Aorta (tissue), 5 donors: ENCODE data around the gene KLHL29. TPM values are rescaled to one million over a fixed set of nuclear protein-coding genes. Genes with fewer than 3 reads are reported as not detected.

Experiments
- ATAC-seq: fragments of 200-7000 bp; cut with Tn5 transposase; one replicate; pipeline ENCODE4 v1.9.1; 2022; ENCODE audit warnings: moderate library complexity; ENCODE audit not compliant: low FRiP score
- DNase-seq, 2 donors: peaks; one replicate each; pipeline ENCODE4 v3.0.0-alpha.2; 2020
- H3K27ac ChIP-seq, 2 donors: one replicate each; pipeline ENCODE4 v1.5.1; 2013; ENCODE audit warnings: low read length in 2 of 2, mild to moderate bottlenecking in 2 of 2, moderate library complexity in 2 of 2, control low read depth in 1 of 2, inconsistent platforms in 1 of 2, low read depth in 1 of 2
- H3K27me3 ChIP-seq, 2 donors: one replicate each; pipeline ENCODE4 v1.6.1; 2013; ENCODE audit warnings: control low read depth in 1 of 2, low read length in 1 of 2, mild to moderate bottlenecking in 1 of 2, moderate library complexity in 1 of 2; ENCODE audit not compliant: insufficient read depth in 2 of 2, control insufficient read depth in 1 of 2
- H3K36me3 ChIP-seq, 2 donors: one replicate each; pipeline ENCODE4 v1.6.1; 2013; ENCODE audit warnings: control low read depth in 1 of 2, low read length in 1 of 2, mild to moderate bottlenecking in 1 of 2; ENCODE audit not compliant: insufficient read depth in 2 of 2, control insufficient read depth in 1 of 2
- H3K4me1 ChIP-seq, 2 donors: one replicate each; pipeline ENCODE4 v1.6.1; 2013; ENCODE audit warnings: low read length in 2 of 2, control low read depth in 1 of 2, mild to moderate bottlenecking in 1 of 2, moderate library complexity in 1 of 2; ENCODE audit not compliant: insufficient read depth in 2 of 2, control insufficient read depth in 1 of 2
- H3K4me3 ChIP-seq, 2 donors: one replicate each; pipeline ENCODE4 v1.5.1; 2013; ENCODE audit warnings: low read length in 2 of 2, control low read depth in 1 of 2, mild to moderate bottlenecking in 1 of 2
- H3K9me3 ChIP-seq: one replicate; pipeline ENCODE4 v1.6.1; 2013; ENCODE audit warnings: mild to moderate bottlenecking, low read length; ENCODE audit not compliant: control insufficient read depth
- WGBS, 2 donors: extraction: QIAGEN DNeasy Blood & Tissue Kit; methylation state at CpG; one replicate each; pipeline ENCODE4 v1.1.7; 2013; 5-methylcytosine and 5-hydroxymethylcytosine counted together
- intact Hi-C, 2 donors: fragments of 100-400 bp; cut with DNase I; formaldehyde crosslinking; loops; one replicate each; pipeline versions ENCODE4 v1.14.2 to v1.15.0; 2022
- polyA plus RNA-seq, 2 donors: library from polyadenylated mRNA; stranded (reverse); fragments of 200-250 nt; gene quantifications; one replicate each; pipeline ENCODE4 v1.2.3, GENCODE V29; 2013
- total RNA-seq, 2 donors: library from RNA; stranded (reverse); fragmentation: NEBNext Ultra II Directional; extraction: Animal tissue kit (Norgen Biotek cat#: 25700); gene quantifications; one replicate each; pipeline ENCODE4 v1.2.1, GENCODE V29; 2021
- donor health status: healthy with polysubstance abuse.
- donor health status: Bipolar disorder and iron deficiency.
- donor health status: DM: no; HTN: no; CAD: no.
- donor health status: DM: no; HTN: no; CAD: no.
- donor health status: DM: yes; HTN: yes; CAD: no.

The KLHL29 gene
- total and polyA plus RNA-seq, 4 donors: 0.75 to 13.4 (median 8.1) TPM

DNA sequence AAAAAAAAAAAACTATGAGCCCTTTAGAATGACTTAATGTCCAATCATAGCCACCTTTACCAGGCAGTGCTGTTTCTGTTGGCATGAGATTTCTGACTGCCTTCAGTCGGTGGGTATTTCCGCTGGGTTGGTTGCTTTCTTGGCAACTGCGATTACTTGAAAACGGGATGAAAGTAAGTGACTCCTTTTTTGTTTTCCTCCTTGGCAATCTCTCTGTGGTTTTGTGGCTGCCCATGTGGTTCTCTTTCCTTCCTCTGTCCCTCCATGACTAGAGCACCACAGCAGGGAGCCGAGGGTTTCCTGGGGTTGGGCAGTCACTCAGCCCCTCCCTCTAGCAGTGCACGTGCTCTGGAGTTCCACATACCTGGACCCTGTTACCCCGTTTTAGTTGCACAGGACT is 112.1 kb downstream of the KLHL29 start:
- DNase-seq: peak; percentile 70
- peak; percentile 62 for ATAC-seq
- no peaks in the 10 kb centered on the region for H3K27me3 ChIP-seq
- H3K27ac ChIP-seq: peak overlapping the region in 1 of 2 donors; percentile 72
- H3K4me3 ChIP-seq: no peak overlapping the region
- peaks cover 0 to 14% of the 10 kb centered on the region in 2 donors for H3K4me1 ChIP-seq
- 4 to 8% methylated on average over 7 of the region's 7 CpGs for WGBS, 2 donors
- intact Hi-C loops: loop anchor here in 1 of 2 donors (5.0 to 10.0 kb wide), 2 partner anchors 85 to 112 kb away; partner anchors contain the start of gene KLHL29
- no peaks in the 10 kb centered on the region for H3K36me3 ChIP-seq
- H3K9me3 ChIP-seq: no peaks in the 10 kb centered on the region

DNA sequence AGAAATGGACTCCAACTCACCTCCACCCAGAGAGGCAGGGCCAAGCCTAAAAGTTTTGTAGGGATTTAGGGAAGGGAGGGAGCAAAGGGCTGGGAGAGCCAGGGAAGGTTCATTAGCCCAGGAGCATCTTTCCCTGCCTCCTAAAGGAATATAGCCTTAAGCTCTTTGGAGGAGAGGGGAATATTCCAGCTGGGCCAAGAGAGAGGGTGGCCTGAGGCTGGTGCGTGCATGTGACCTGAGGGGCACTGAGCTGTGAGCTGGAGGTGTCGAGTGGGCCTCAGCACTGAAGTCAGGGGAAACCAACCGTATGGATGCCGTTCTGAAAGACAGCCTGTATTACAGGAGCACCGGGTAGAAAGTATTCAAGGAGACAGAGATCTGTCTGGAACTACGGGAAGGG is 112.6 kb downstream of the KLHL29 start:
- no peak for ATAC-seq
- H3K36me3 ChIP-seq: no peaks in the 10 kb centered on the region
- H3K27ac ChIP-seq: peak overlapping the region in 1 of 2 donors; percentile 72
- H3K4me3 ChIP-seq: no peak overlapping the region
- peak in 1 of 2 donors; percentile 43 for DNase-seq
- peaks cover 0 to 14% of the 10 kb centered on the region in 2 donors for H3K4me1 ChIP-seq
- H3K9me3 ChIP-seq: no peaks in the 10 kb centered on the region
- intact Hi-C loops: loop anchor here in 1 of 2 donors (5.0 to 10.0 kb wide), 2 partner anchors 85 to 113 kb away; partner anchors contain the start of gene KLHL29
- no peaks in the 10 kb centered on the region for H3K27me3 ChIP-seq
- whole genome bisulfite sequencing, 2 donors: 64 to 65% methylated on average over 6 of the region's 6 CpGs

DNA sequence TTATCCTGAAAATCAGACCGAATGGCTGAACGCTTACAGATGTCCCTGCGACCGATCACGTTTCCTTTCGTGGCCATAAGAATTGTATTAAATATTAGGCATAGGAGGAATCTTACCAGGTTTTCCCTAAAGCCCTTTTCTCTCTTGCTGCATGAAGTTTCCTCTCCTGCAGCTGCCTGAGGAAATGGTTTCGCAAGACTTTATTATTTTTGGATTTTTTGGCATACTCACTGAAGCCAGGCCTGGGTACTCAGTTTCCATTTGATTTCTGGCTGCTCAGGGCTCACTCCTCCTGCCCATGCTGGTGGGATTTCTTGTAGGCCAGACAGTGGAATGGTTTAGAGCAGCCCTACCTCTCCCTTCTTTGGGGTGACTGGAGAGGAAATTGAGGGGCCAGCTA is 114.0 kb downstream of the KLHL29 start:
- peaks cover 0 to 19% of the 10 kb centered on the region in 2 donors for H3K4me1 ChIP-seq
- intact Hi-C loops: loop anchor here in 1 of 2 donors (5.0 to 10.0 kb wide), 2 partner anchors 83 to 114 kb away; partner anchors contain the start of gene KLHL29
- H3K27ac ChIP-seq: peak overlapping the region in 1 of 2 donors; percentile 54
- H3K4me3 ChIP-seq: no peak overlapping the region
- no peaks in the 10 kb centered on the region for H3K9me3 ChIP-seq
- 58 to 73% methylated on average over 7 of the region's 7 CpGs for WGBS, 2 donors
- H3K27me3 ChIP-seq: no peaks in the 10 kb centered on the region
- peak; percentile 15 for ATAC-seq
- no peaks in the 10 kb centered on the region for H3K36me3 ChIP-seq
- no peak for DNase-seq

DNA sequence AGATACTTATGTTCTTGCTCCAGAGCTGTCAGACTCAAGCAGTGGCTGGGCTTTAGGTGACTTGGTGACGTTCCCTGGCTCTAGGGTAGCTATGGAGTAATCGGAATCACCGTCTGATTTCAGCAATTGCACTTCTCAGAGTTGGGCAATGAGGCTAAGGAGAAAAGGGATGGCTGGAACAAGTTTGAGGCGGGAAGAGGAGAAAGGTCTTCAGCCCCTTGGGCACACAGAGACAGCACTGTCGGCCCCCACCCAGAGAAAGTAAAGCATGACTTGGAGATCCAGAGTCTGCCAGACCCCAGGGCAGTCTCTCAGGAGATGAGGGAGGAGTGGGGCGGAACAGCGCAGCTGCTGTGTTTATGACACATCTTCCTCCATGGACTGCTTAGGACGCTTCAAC is 114.5 kb downstream of the KLHL29 start:
- H3K9me3 ChIP-seq: no peaks in the 10 kb centered on the region
- ATAC-seq (no peak), DNase-seq (peak in 1 of 2 donors; percentile 40)
- peaks cover 0 to 19% of the 10 kb centered on the region in 2 donors for H3K4me1 ChIP-seq
- H3K27ac ChIP-seq: peak overlapping the region in 1 of 2 donors; percentile 54
- H3K27me3 ChIP-seq: no peaks in the 10 kb centered on the region
- intact Hi-C loops: loop anchor here in 1 of 2 donors (5.0 to 10.0 kb wide), 2 partner anchors 83 to 115 kb away; partner anchors contain the start of gene KLHL29
- no peaks in the 10 kb centered on the region for H3K36me3 ChIP-seq
- WGBS, 2 donors: 96% methylated on average over 8 of the region's 8 CpGs
- H3K4me3 ChIP-seq: no peak overlapping the region

DNA sequence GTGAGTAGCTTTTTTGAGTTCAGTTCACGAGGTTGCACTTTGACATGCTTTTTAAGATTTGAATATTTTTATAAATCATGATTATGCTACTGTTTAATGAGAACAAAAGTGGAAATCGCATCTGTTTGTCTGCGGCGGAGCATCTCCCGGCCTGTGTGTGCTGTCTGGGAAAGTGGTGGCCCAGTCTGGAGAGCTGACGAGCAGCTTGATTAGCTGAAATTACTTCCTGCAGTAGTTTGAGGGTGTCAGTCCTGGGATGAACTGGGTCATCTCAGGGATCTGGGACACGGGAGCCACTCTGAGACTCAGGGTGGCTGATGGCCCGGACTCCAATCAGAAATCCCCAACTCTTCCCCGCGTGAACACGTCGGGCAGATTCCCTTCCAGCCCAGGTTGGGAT is 115.9 kb downstream of the KLHL29 start:
- Histone ChIP-seq H3K27ac (no peak overlapping the region), H3K4me1 (peaks cover 0 to 16% of the 10 kb centered on the region in 2 donors), H3K9me3 (no peaks in the 10 kb centered on the region), H3K27me3 (no peaks in the 10 kb centered on the region), H3K4me3 (no peak overlapping the region), H3K36me3 (no peaks in the 10 kb centered on the region)
- intact Hi-C loops: no loop called here
- DNase-seq (no peak), ATAC-seq (no peak)
- 88 to 96% methylated on average over 12 of the region's 12 CpGs for WGBS, 2 donors

DNA sequence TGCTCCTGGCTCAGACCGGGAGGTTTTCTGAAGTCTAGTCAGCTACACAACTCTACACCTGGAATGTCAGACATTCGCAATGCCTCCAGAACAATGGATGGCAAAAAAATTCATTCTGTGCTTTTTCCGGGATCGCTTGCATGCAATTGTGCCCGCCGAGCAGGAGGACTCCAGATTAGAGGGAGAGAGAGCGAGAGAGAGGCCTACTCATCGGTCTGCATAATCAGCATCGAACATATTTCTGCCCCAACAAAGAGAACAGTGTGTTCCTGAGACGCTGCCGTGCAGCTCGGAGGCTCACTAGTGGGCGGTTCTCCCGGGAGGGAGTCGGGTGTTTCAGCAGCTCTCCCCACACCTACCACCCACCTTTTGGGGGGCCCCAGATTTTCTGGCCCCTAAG is 117.1 kb downstream of the KLHL29 start:
- Histone ChIP-seq H3K27ac (no peak overlapping the region), H3K27me3 (no peaks in the 10 kb centered on the region), H3K36me3 (no peaks in the 10 kb centered on the region), H3K4me1 (peaks cover 0 to 13% of the 10 kb centered on the region in 2 donors), H3K4me3 (no peak overlapping the region), H3K9me3 (no peaks in the 10 kb centered on the region)
- intact Hi-C loops: no loop called here
- ATAC-seq (no peak), DNase-seq (no peak)
- WGBS, 2 donors: 93 to 99% methylated on average over 15 of the region's 15 CpGs

DNA sequence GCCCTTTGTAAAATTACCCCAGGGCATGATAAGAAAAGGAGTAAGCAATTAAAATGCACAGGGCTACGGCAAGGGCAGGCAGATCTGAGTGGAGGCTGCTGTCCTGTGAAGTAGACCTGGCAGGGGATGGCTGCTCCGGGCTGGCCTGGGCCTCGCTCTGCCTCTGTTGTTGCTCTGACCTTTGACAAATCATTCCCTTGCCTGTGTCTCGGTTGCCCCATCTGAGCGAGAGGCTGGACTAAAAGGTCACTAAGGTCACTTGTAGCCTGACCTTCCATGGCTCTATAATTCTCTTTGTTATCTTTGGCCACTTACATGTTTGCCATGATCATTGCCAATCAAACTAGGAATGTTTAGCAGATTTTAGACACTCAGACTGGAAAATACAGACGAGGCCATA is 118.1 kb downstream of the KLHL29 start:
- no peaks in the 10 kb centered on the region for H3K27me3 ChIP-seq
- no peak overlapping the region for H3K27ac ChIP-seq
- peak in 1 of 2 donors; percentile 33 for DNase-seq
- intact Hi-C loops: no loop called here
- H3K4me1 ChIP-seq: peaks cover 0 to 11% of the 10 kb centered on the region in 2 donors
- WGBS, 2 donors: 50 to 51% methylated on average over 6 of the region's 6 CpGs
- H3K36me3 ChIP-seq: no peaks in the 10 kb centered on the region
- no peak overlapping the region for H3K4me3 ChIP-seq
- no peak for ATAC-seq
- no peaks in the 10 kb centered on the region for H3K9me3 ChIP-seq

DNA sequence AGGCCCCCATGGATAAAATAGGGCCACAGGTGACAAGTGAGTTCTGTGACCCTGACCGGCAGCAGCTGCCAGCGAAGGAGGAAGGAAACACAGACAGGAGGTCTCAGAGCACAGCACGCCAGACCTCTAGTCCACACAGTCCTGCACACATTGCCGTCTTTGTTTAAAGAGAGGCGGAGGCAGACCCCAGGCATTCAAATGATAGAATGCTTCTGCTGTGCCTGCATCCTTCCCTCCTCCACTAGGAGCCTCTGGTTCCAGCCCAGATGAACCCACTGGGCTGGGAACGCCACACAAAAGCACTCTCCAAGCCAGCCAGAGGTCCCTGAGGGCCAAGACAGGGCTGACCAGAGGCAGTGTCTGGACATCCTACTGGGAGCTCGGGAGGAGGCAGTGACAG is 118.7 kb downstream of the KLHL29 start:
- Histone ChIP-seq H3K27me3 (no peaks in the 10 kb centered on the region), H3K4me3 (no peak overlapping the region), H3K9me3 (no peaks in the 10 kb centered on the region), H3K4me1 (peaks cover 0 to 11% of the 10 kb centered on the region in 2 donors), H3K36me3 (no peaks in the 10 kb centered on the region), H3K27ac (no peak overlapping the region)
- DNase-seq (peak in 1 of 2 donors; percentile 31), ATAC-seq (no peak)
- 80 to 92% methylated on average over 6 to 7 of the region's 7 CpGs for WGBS, 2 donors
- intact Hi-C loops: no loop called here

DNA sequence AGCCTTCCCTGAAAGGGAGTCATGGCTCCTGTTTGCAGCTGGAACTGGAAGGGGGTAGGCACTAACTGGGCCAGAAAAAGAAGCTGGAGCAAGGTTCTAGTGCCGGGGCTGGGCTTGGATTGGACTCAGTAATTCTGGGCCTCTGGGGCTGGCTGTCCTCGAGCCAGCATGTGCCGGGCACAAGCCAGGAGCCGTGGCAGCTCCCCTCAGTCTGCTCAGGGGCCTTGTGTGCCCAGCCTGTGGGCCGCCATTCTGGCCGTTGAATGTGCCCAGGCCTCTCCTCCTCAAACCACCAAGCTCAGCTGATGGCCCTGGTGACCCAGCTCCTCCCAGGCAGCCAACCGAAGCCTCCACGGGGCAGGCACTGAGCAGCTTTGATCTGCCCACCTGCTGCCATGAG is 119.6 kb downstream of the KLHL29 start:
- peaks cover 0 to 9% of the 10 kb centered on the region in 2 donors for H3K4me1 ChIP-seq

More for the DNA sequence above, 119.6 kb downstream of the KLHL29 start:
- intact Hi-C loops: no loop called here
- no peak overlapping the region for H3K27ac ChIP-seq
- no peaks in the 10 kb centered on the region for H3K36me3 ChIP-seq
- no peaks in the 10 kb centered on the region for H3K9me3 ChIP-seq
- WGBS, 2 donors: 49 to 52% methylated on average over 8 of the region's 8 CpGs
- ATAC-seq: no peak
- no peak overlapping the region for H3K4me3 ChIP-seq
- DNase-seq: peak in 1 of 2 donors; percentile 24
- H3K27me3 ChIP-seq: no peaks in the 10 kb centered on the region
